Measurements from ENCODE around the gene ECSCR.
A peak's percentile ranks its signal among the peaks of the same experiment; 100 is the strongest.
"Not testable (repeated sequence)": the region's sequence is repeated elsewhere in the genome, so short reads cannot be mapped to it uniquely, and the experiment has no call there.

ECSCR gene

GRCh38 chr5:139443831-139444453 lies 18.6 kb downstream of the ECSCR start:
- DNase-seq: no peak

- DNase-seq: not testable (repeated sequence)
Observed at GRCh38 chr5:139440416-139440815, 22.1 kb downstream of the ECSCR start.

- DNase-seq: peak; percentile 89
Observed at GRCh38 chr5:139439013-139439903, 23.3 kb downstream of the ECSCR start, which contains the start of gene DNAJC18. DNAJC18 (minus strand) TSS chr5:139439525; CDS start chr5:139439445, 80 bp downstream.

GRCh38 chr5:139438707-139439012 lies 23.9 kb downstream of the ECSCR start:
- no peak for DNase-seq

DNA sequence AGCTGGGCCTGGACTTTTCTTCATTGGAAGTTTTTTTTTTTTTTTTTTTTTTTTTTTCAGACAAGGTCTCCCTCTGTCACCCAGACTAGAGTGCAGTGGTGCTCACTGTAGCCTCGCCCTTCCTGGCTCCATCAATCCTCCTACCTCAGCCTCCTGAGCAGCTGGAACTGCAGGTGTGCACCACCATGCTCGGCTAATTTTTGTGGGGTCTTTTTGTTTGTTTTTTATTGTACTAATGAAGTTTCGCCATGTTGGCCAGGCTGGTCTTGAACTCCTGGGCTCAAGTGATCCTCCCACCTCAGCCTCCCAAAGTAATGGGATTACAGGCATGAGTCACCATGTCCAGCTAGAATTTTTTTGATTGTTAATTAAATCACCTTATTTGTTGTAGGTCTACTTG lies 26.9 kb downstream of the ECSCR start:
- DNase-seq: no peak

GRCh38 chr5:139431706-139432105 lies 30.8 kb downstream of the ECSCR start:
- DNase-seq: no peak

GRCh38 chr5:139430015-139430414 lies 32.5 kb downstream of the ECSCR start:
- no peak for DNase-seq

DNA sequence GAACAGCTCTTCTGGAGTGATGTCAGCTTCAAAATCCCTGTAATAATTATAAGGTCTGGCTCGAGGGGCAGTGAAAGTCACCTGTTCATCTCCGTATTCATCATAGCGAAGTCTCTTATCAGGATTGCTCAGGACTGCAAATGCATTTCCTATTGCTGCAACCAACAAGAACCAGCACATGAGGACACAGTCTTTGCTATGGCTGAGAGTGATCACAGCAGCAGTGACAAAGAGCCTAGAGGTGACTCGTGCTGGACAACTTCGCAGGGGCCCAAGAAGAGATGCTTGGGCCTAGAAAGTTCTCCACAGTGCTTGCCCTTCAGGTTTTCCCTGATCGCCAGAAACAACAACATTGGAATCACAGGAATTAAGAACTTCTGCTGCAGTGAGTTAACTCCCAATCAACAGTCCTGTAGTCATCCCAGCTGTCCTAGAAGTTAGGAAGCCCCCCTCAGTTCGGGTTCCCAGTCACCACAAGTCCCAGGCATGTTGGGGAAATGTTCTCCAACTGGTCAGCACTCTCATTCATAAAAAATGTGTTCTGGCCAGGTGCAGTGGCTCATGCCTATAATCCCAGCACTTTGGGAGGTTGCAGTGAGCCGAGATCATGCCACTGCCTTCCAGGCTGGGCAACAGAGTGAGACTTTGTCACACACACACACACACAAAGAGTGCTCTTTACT lies 36.2 kb downstream of the ECSCR start:
- no peak for DNase-seq

DNA sequence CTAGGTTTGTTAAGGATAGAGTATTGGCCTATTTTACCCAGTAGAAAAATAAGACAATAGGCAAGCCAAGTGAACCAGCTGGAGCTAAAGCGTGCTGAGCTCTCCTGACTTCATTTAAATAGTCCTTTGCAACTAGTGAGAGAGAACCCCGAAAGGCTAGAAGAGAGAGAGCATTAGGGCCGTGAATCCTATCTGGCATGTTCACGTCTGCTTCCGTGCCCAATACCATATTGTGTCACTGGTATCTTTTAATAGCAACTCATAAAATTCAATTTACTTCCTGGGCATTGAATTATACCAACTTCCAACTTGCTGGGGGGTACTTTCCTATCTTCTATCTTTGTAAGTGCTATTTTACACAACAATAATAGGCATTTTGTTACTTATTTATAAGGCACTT lies 37.0 kb downstream of the ECSCR start:
- DNase-seq: no peak

- DNase-seq: peak; percentile 81
Observed at GRCh38 chr5:139422307-139422893, 40.1 kb downstream of the ECSCR start.

DNA sequence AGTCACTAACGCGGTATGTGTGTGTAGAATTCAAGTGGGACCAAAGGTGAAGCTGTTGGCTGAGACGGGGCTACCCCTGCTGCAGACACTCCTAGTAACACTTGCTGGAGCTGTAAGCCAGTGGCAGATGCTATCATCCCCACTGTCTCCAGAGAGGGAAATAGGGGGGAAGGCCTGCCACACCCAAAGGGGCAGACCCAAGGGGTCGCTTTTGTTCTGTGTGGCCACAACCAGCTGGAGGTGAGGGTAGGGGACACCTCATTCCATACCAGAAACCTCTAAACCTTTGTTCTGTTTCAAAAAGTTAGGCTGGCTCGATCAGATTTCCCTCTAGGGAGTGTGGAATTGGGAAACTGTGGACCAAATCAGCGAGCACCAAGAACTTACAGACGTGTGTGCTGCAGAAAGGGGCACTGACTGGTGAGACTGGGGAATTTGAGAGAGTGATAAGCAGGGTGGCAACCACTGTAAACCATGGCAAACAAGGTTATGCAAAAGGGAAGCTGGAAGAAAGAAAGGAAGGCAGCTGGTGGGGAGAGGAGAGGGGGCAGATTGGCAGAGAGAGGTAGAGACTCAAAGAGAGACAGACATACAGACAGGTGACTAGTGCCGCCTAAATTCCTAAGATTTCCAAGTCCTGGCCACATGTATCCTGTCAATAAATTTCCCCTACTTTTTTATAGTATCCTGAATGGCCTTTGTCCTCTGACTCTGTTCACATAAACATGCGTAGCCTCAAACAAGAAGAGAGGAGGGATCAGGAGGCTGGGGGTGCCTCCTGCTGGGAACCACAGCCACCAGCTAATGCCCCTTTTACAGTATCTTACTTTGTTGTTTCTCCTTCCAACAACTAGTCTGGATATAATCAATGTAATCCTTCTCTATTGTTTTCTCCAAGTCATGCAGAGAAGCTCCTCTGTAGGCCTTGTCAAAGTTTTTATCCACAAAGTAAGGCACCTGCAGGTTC lies 43.0 kb downstream of the ECSCR start:
- DNase-seq: no peak

- no peak for DNase-seq
Observed at GRCh38 chr5:139418793-139419192, 43.8 kb downstream of the ECSCR start.

- DNase-seq: no peak
Observed at GRCh38 chr5:139417214-139417613, 45.3 kb downstream of the ECSCR start.

DNA sequence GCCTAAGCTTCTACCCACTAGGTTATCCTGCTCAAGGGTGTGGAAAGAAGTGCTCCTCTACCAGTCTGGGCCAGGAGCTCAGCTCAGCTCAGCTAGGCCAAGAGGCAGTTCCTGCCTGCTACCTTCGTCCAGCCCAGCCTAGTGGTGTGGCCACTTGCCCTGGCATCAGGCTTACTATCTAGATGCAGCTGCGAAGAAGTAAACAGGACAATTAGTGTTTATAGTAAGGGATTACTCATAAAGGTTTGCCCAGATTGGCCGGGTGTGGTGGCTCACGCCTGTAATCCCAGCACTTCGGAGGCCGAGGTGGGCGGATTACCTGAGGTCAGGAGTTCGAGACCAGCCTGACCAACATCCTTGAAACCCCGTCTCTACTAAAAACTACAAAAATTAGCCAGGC lies 45.9 kb downstream of the ECSCR start:
- DNase-seq: no peak

DNA sequence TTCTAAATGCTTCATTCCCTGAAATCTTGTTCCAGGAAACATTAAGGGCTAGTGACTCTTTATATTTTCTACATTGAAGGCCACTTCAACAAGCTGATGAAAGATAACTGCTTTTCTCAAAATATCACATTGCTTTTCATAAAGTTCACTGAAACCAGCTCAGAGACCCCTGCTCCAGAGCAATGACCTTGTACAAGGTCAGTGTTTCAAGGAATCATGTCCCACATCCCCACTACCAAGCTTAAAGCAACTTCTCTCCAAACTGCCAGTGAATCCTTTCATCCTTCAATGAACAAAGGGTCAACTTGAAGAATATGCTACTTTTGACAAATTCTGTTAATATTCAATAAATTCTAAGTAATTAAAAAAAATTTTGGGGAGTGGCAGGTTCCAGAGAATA lies 46.7 kb downstream of the ECSCR start:
- no peak for DNase-seq

GRCh38 chr5:139415221-139415861 lies 47.2 kb downstream of the ECSCR start:
- DNase-seq: no peak

- DNase-seq: no peak
Observed at GRCh38 chr5:139414581-139415130, 47.9 kb downstream of the ECSCR start.

GRCh38 chr5:139413963-139414362 lies 48.6 kb downstream of the ECSCR start:
- no peak for DNase-seq

- DNase-seq: no peak
Observed at GRCh38 chr5:139413153-139413552, 49.4 kb downstream of the ECSCR start.

DNA sequence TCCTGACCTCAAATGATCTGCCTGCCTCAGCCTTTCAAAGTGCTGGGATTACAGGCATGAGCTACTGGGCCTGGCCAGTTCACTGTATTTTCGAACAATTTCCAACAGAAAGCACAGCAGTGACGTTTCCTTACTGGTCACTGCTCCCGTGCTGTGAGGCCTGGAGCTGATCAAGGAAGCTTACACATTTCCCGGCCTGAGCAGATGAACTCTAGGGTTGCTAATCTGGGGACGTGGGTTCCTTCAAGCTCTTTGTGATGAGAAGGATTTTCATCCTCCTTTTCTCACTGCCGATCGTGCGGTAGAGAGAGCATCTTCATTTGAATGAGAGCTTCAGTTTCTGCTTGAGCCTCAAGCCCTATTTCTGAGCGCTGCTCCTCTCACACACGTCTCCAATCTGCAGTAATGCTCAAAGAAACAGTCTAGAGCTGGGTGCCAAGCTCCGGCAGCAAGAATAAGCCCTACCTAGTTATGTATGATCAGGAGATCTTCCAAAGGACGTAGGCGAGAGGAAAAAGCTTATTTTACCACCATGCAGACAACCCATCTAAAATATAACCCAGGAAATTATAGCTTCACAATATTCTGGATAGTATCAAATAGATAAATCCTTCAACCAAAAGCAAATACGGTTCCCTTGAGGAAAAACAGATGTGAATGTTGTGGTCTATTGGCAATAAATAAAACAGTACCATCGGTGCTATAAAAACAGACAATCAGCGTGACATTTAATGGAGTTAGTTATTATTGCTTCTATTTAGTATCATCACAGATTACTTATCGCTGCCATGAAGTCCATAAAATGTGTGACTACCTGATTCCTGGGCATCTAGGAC lies 51.3 kb downstream of the ECSCR start:
- DNase-seq: no peak

Data from suppressor macrophage treated with lipopolysaccharide for 4 hours (primary cell).